Lower leg skin (tissue), 3 donors: ENCODE data around the gene SLC38A10.

ENCODE experiments used
- POLR2A ChIP-seq, 2 donors: fragments of 450-650 bp; IDR thresholded peaks; one replicate each; pipeline ENCODE4 v1.6.1; 2016 to 2017; ENCODE audit warnings: antibody characterized with exemption in 2 of 2, mild to moderate bottlenecking in 1 of 2, moderate library complexity in 1 of 2
- TF ChIP-seq, protein P1 (sequence below), 3 donors: fragments of 450-650 bp; IDR thresholded peaks; one replicate each; pipeline ENCODE4 v1.5.1; 2016; ENCODE audit warnings: antibody characterized with exemption in 3 of 3, mild to moderate bottlenecking in 3 of 3, moderate library complexity in 2 of 3

DNA sequence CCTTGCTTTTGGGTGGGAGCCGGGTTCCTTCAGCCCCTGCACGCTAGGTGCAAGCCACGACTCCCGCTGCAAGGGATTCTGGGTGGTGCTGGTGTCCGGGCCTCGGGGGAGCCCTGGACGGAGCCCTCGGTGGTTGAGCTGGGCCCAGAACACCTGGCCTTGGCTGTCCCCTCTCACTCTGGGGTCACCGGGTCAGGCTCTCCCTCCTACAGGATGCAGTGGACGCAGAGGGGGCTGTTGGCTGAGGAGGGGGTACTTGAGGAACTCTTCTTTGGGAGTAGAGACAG lies 27.9 kb upstream of the SLC38A10 start:
- TF ChIP-seq, protein P1, sequence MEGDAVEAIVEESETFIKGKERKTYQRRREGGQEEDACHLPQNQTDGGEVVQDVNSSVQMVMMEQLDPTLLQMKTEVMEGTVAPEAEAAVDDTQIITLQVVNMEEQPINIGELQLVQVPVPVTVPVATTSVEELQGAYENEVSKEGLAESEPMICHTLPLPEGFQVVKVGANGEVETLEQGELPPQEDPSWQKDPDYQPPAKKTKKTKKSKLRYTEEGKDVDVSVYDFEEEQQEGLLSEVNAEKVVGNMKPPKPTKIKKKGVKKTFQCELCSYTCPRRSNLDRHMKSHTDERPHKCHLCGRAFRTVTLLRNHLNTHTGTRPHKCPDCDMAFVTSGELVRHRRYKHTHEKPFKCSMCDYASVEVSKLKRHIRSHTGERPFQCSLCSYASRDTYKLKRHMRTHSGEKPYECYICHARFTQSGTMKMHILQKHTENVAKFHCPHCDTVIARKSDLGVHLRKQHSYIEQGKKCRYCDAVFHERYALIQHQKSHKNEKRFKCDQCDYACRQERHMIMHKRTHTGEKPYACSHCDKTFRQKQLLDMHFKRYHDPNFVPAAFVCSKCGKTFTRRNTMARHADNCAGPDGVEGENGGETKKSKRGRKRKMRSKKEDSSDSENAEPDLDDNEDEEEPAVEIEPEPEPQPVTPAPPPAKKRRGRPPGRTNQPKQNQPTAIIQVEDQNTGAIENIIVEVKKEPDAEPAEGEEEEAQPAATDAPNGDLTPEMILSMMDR (IDR thresholded peaks at IDR 0.05) = no peak
- no peak for TF ChIP-seq POLR2A (IDR thresholded peaks at IDR 0.05)
